Ammon's horn (tissue), 1 donor: ENCODE data around the gene IBA57.

Source experiments
- DNase-seq: peaks from one replicate; pipeline ENCODE4 v3.0.0-alpha.2; 2016; ENCODE audit warnings: low spot score

Gene IBA57

GRCh38 chr1:228156941-228157728 lies 8.5 kb upstream of the IBA57 start:
- no peak for DNase-seq

- no peak for DNase-seq
Observed at GRCh38 chr1:228157729-228158126, 7.9 kb upstream of the IBA57 start.

GRCh38 chr1:228158151-228159007 lies 7.2 kb upstream of the IBA57 start:
- DNase-seq, result no peak

GRCh38 chr1:228159008-228159665 lies 6.5 kb upstream of the IBA57 start:
- DNase-seq, result no peak

GRCh38 chr1:228160201-228160761 lies 5.3 kb upstream of the IBA57 start:
- DNase-seq, result no peak

GRCh38 chr1:228161362-228161761 lies 4.2 kb upstream of the IBA57 start:
- DNase-seq, result no peak

- DNase-seq, result no peak
Observed at GRCh38 chr1:228161866-228162265, 3.7 kb upstream of the IBA57 start.

GRCh38 chr1:228162286-228163006 lies 3.2 kb upstream of the IBA57 start:
- no peak for DNase-seq

GRCh38 chr1:228163007-228163753 lies 2.4 kb upstream of the IBA57 start:
- DNase-seq, result no peak

- DNase-seq, result no peak
Observed at GRCh38 chr1:228163776-228164519, 1.7 kb upstream of the IBA57 start.

GRCh38 chr1:228164561-228165371 lies 838 bp upstream of the IBA57 start:
- DNase-seq, result no peak

GRCh38 chr1:228166170-228166936 lies 749 bp downstream of the IBA57 start:
- peak; percentile 70 for DNase-seq

GRCh38 chr1:228168563-228169270 lies 3.1 kb downstream of the IBA57 start:
- DNase-seq, result no peak

- DNase-seq, result no peak
Observed at GRCh38 chr1:228169345-228169744, 3.7 kb downstream of the IBA57 start.

GRCh38 chr1:228170666-228171065 lies 5.1 kb downstream of the IBA57 start:
- no peak for DNase-seq

GRCh38 chr1:228171221-228171891 lies 5.8 kb downstream of the IBA57 start:
- DNase-seq, result no peak
